Muscle of leg (tissue), 11 donors: ENCODE data around the gene RASSF7. TPM values are rescaled to one million over a fixed set of nuclear protein-coding genes. Genes with fewer than 3 reads are reported as not detected.

Source experiments
- DNase-seq: peaks from one replicate; pipeline ENCODE4 v3.0.0; 2013
- H3K27ac ChIP-seq: one replicate; pipeline ENCODE4 v1.5.1; 2013; ENCODE audit warnings: mild to moderate bottlenecking, low read length, control low read depth
- H3K27me3 ChIP-seq: one replicate; pipeline ENCODE4 v1.6.1; 2013; ENCODE audit warnings: low read length; ENCODE audit not compliant: control insufficient read depth, insufficient read depth
- H3K36me3 ChIP-seq: one replicate; pipeline ENCODE4 v1.6.1; 2013; ENCODE audit warnings: low read length; ENCODE audit not compliant: control insufficient read depth, insufficient read depth
- H3K4me1 ChIP-seq: one replicate; pipeline ENCODE4 v1.6.1; 2013; ENCODE audit warnings: low read length; ENCODE audit not compliant: control insufficient read depth, insufficient read depth
- H3K4me3 ChIP-seq: one replicate; pipeline ENCODE4 v1.5.1; 2013; ENCODE audit warnings: low read length, control low read depth
- H3K9me3 ChIP-seq: replicated peaks from 2 replicates; pipeline ENCODE4 v1.6.1; 2013; ENCODE audit warnings: low read depth, low read length; ENCODE audit not compliant: control insufficient read depth
- WGBS: methylation state at CpG from one replicate; pipeline ENCODE4 v1.1.5; 2013; ENCODE audit warnings: missing lambda C conversion rate; ENCODE audit not compliant: insufficient coverage; 5-methylcytosine and 5-hydroxymethylcytosine counted together
- polyA plus RNA-seq, 8 donors: library from polyadenylated mRNA; unstranded; fragments of 120-200 nt; gene quantifications; one replicate each; pipeline versions ENCODE4 v1.2.1 to v1.2.3, GENCODE V29; 2013; ENCODE audit warnings: inconsistent platforms in 1 of 8, low replicate concordance in 1 of 8; ENCODE audit not compliant: insufficient read length in 8 of 8, insufficient read depth in 1 of 8
- total RNA-seq: library from RNA; stranded (reverse); fragments of 120-200 nt; gene quantifications from one replicate; pipeline ENCODE4 v1.2.4, GENCODE V29; 2013

Gene RASSF7
- total and polyA plus RNA-seq, 9 donors: 2.3 to 4.4 (median 2.6) TPM

- Histone ChIP-seq H3K27me3 (peaks cover 37% of the 10 kb centered on the region), H3K9me3 (no peaks in the 10 kb centered on the region), H3K36me3 (no peaks in the 10 kb centered on the region), H3K27ac (no peak overlapping the region), H3K4me1 (peaks cover 24% of the 10 kb centered on the region), H3K4me3 (no peak overlapping the region)
- WGBS: 63% methylated on average over 14 of the region's 23 CpGs
- DNase-seq: no peak
Observed at GRCh38 chr11:540583-541432, 20.0 kb upstream of the RASSF7 start.

GRCh38 chr11:541433-541885 is 19.3 kb upstream of the RASSF7 start:
- no peak for DNase-seq
- WGBS: 79% methylated on average over 16 of the region's 20 CpGs
- no peak overlapping the region for H3K4me3 ChIP-seq

GRCh38 chr11:544817-545166 is 16.0 kb upstream of the RASSF7 start:
- Histone ChIP-seq H3K27me3 (peaks cover 3% of the 10 kb centered on the region), H3K4me3 (no peak overlapping the region), H3K9me3 (no peaks in the 10 kb centered on the region), H3K36me3 (no peaks in the 10 kb centered on the region), H3K27ac (no peak overlapping the region), H3K4me1 (no peaks in the 10 kb centered on the region)
- no peak for DNase-seq
- 78% methylated on average over 4 of the region's 5 CpGs for WGBS

More at GRCh38 chr11:541433-541885, 19.3 kb upstream of the RASSF7 start:
- Histone ChIP-seq H3K27me3 (peaks cover 32% of the 10 kb centered on the region), H3K4me1 (peaks cover 19% of the 10 kb centered on the region), H3K36me3 (no peaks in the 10 kb centered on the region), H3K27ac (no peak overlapping the region), H3K9me3 (no peaks in the 10 kb centered on the region)

GRCh38 chr11:545171-545570 is 15.6 kb upstream of the RASSF7 start:
- Histone ChIP-seq H3K9me3 (no peaks in the 10 kb centered on the region), H3K36me3 (no peaks in the 10 kb centered on the region), H3K4me1 (no peaks in the 10 kb centered on the region), H3K4me3 (no peak overlapping the region), H3K27me3 (no peaks in the 10 kb centered on the region), H3K27ac (no peak overlapping the region)
- DNase-seq: no peak
- WGBS: 84% methylated on average over 11 of the region's 11 CpGs

GRCh38 chr11:548700-549603 is 11.8 kb upstream of the RASSF7 start:
- Histone ChIP-seq H3K4me1 (no peaks in the 10 kb centered on the region), H3K36me3 (no peaks in the 10 kb centered on the region), H3K4me3 (no peak overlapping the region), H3K9me3 (no peaks in the 10 kb centered on the region), H3K27me3 (peaks cover 15% of the 10 kb centered on the region), H3K27ac (no peak overlapping the region)
- 62% methylated on average over 32 of the region's 32 CpGs for WGBS
- no peak for DNase-seq

- WGBS: 92% methylated on average over 25 of the region's 25 CpGs
- Histone ChIP-seq H3K9me3 (no peaks in the 10 kb centered on the region), H3K4me3 (no peak overlapping the region), H3K27ac (no peak overlapping the region), H3K27me3 (peaks cover 26% of the 10 kb centered on the region), H3K4me1 (peaks cover 6% of the 10 kb centered on the region), H3K36me3 (no peaks in the 10 kb centered on the region)
- no peak for DNase-seq
Observed at GRCh38 chr11:550021-550745, 10.6 kb upstream of the RASSF7 start.

- H3K27me3 ChIP-seq: peaks cover 31% of the 10 kb centered on the region
- DNase-seq: no peak
- WGBS: 89% methylated on average over 3 of the region's 5 CpGs
Observed at GRCh38 chr11:550746-551085, 10.1 kb upstream of the RASSF7 start.

GRCh38 chr11:551131-551530 is 9.6 kb upstream of the RASSF7 start:
- Histone ChIP-seq H3K4me1 (peaks cover 6% of the 10 kb centered on the region), H3K27me3 (peaks cover 36% of the 10 kb centered on the region), H3K9me3 (no peaks in the 10 kb centered on the region), H3K36me3 (no peaks in the 10 kb centered on the region), H3K4me3 (no peak overlapping the region), H3K27ac (no peak overlapping the region)
- 66% methylated on average over 14 of the region's 16 CpGs for WGBS
- no peak for DNase-seq

More at GRCh38 chr11:550746-551085, 10.1 kb upstream of the RASSF7 start:
- no peak overlapping the region for H3K27ac ChIP-seq
- H3K4me3 ChIP-seq: no peak overlapping the region
- no peaks in the 10 kb centered on the region for H3K36me3 ChIP-seq
- H3K9me3 ChIP-seq: no peaks in the 10 kb centered on the region
- peaks cover 6% of the 10 kb centered on the region for H3K4me1 ChIP-seq

GRCh38 chr11:551596-551995 is 9.2 kb upstream of the RASSF7 start:
- 69% methylated on average over 12 of the region's 12 CpGs for WGBS
- Histone ChIP-seq H3K27me3 (peaks cover 40% of the 10 kb centered on the region), H3K27ac (no peak overlapping the region), H3K36me3 (no peaks in the 10 kb centered on the region), H3K4me3 (no peak overlapping the region), H3K4me1 (peaks cover 10% of the 10 kb centered on the region), H3K9me3 (no peaks in the 10 kb centered on the region)
- no peak for DNase-seq
